ENCODE data around the gene FSTL4.

FSTL4 gene

GRCh38 chr5:133278317-133278716 is 334.0 kb downstream of the FSTL4 start:
- DNase-seq, result no peak

- no peak for DNase-seq
These were observed 334.6 kb downstream of the FSTL4 start for GRCh38 chr5:133277744-133278143.

GRCh38 chr5:133276171-133276570 is 336.2 kb downstream of the FSTL4 start:
- DNase-seq, result no peak

- no peak for DNase-seq
These were observed 336.7 kb downstream of the FSTL4 start for GRCh38 chr5:133275631-133276030.

GRCh38 chr5:133274597-133274935 is 337.8 kb downstream of the FSTL4 start:
- DNase-seq, result no peak

GRCh38 chr5:133273661-133274596 is 338.4 kb downstream of the FSTL4 start:
- no peak for DNase-seq

- no peak for DNase-seq
These were observed 340.0 kb downstream of the FSTL4 start for GRCh38 chr5:133272345-133272744.

- no peak for DNase-seq
These were observed 340.7 kb downstream of the FSTL4 start for GRCh38 chr5:133271606-133272005.

- DNase-seq, result no peak
These were observed 342.6 kb downstream of the FSTL4 start for GRCh38 chr5:133269691-133270090.

- DNase-seq, result no peak
These were observed 344.7 kb downstream of the FSTL4 start for GRCh38 chr5:133267601-133268000.

- DNase-seq, result no peak
These were observed 345.4 kb downstream of the FSTL4 start for GRCh38 chr5:133266966-133267365.

- no peak for DNase-seq
These were observed 345.8 kb downstream of the FSTL4 start for GRCh38 chr5:133266527-133266878.

GRCh38 chr5:133265720-133266526 is 346.4 kb downstream of the FSTL4 start:
- no peak for DNase-seq

GRCh38 chr5:133265257-133265656 is 347.1 kb downstream of the FSTL4 start:
- DNase-seq, result no peak

- no peak for DNase-seq
These were observed 349.7 kb downstream of the FSTL4 start for GRCh38 chr5:133262690-133263089.

- DNase-seq, result no peak
These were observed 350.3 kb downstream of the FSTL4 start for GRCh38 chr5:133261993-133262392.

- no peak for DNase-seq
These were observed 351.6 kb downstream of the FSTL4 start for GRCh38 chr5:133260715-133261114.

GRCh38 chr5:133259199-133259997 is 352.9 kb downstream of the FSTL4 start:
- no peak for DNase-seq

GRCh38 chr5:133257977-133258376 is 354.4 kb downstream of the FSTL4 start:
- no peak for DNase-seq

- DNase-seq, result peak; percentile 17
These were observed 356.1 kb downstream of the FSTL4 start for GRCh38 chr5:133256276-133256675.

- no peak for DNase-seq
These were observed 357.5 kb downstream of the FSTL4 start for GRCh38 chr5:133254803-133255202.

GRCh38 chr5:133253671-133254070 is 358.7 kb downstream of the FSTL4 start:
- DNase-seq, result no peak

GRCh38 chr5:133253070-133253469 is 359.3 kb downstream of the FSTL4 start:
- DNase-seq, result peak; percentile 32

Data from NCI-H345 (cell line).